Mucosa of rectum (tissue), 2 donors: ENCODE measurements around the gene NUAK2.

Source experiments
- H3K27ac ChIP-seq, 2 donors: one replicate each; pipeline ENCODE4 v1.7.0; 2013; ENCODE audit warnings: inconsistent platforms in 2 of 2, low read depth in 2 of 2, low read length in 2 of 2
- H3K27me3 ChIP-seq, 2 donors: one replicate each; pipeline ENCODE4 v1.7.0; 2013; ENCODE audit warnings: low read length in 2 of 2; ENCODE audit not compliant: control insufficient read depth in 2 of 2, insufficient read depth in 2 of 2
- H3K36me3 ChIP-seq, 2 donors: one replicate each; pipeline ENCODE4 v1.7.0; 2013; ENCODE audit warnings: low read length in 2 of 2; ENCODE audit not compliant: control insufficient read depth in 2 of 2, insufficient read depth in 2 of 2
- H3K4me1 ChIP-seq, 2 donors: one replicate each; pipeline ENCODE4 v1.7.0; 2013; ENCODE audit warnings: low read length in 2 of 2, mild to moderate bottlenecking in 1 of 2; ENCODE audit not compliant: control insufficient read depth in 2 of 2, insufficient read depth in 2 of 2
- H3K4me3 ChIP-seq, 2 donors: one replicate each; pipeline ENCODE4 v1.7.0; 2013; ENCODE audit warnings: low read length in 2 of 2
- H3K9ac ChIP-seq, 2 donors: one replicate each; pipeline ENCODE4 v1.7.0; 2013; ENCODE audit warnings: low read length in 2 of 2, low read depth in 1 of 2, mild to moderate bottlenecking in 1 of 2
- H3K9me3 ChIP-seq, 2 donors: one replicate each; pipeline ENCODE4 v1.7.0; 2013; ENCODE audit warnings: low read length in 2 of 2; ENCODE audit not compliant: control insufficient read depth in 2 of 2
- donor health status: healthy.
- donor health status: Normal muscosa, but diverticular disease.

Gene NUAK2

GRCh38 chr1:205319081-205320018 is 2.2 kb downstream of the NUAK2 start:
- H3K36me3 ChIP-seq, result no peaks in the 10 kb centered on the region
- H3K4me1 ChIP-seq, result peaks cover 53 to 60% of the 10 kb centered on the region in 2 donors
- H3K9ac ChIP-seq, result peak overlapping the region; percentile 59 to 60
- H3K9me3 ChIP-seq, result no peaks in the 10 kb centered on the region
- H3K27me3 ChIP-seq, result no peaks in the 10 kb centered on the region
- H3K4me3 ChIP-seq, result peak overlapping the region; percentile 68 to 99
- peak overlapping the region; percentile 85 to 93 for H3K27ac ChIP-seq

- peak overlapping the region; percentile 68 to 99 for H3K4me3 ChIP-seq
- no peaks in the 10 kb centered on the region for H3K27me3 ChIP-seq
- H3K9me3 ChIP-seq, result no peaks in the 10 kb centered on the region
- peaks cover 63 to 69% of the 10 kb centered on the region in 2 donors for H3K4me1 ChIP-seq
- H3K9ac ChIP-seq, result peak overlapping the region; percentile 41 to 48
- peak overlapping the region; percentile 85 to 93 for H3K27ac ChIP-seq
- H3K36me3 ChIP-seq, result no peaks in the 10 kb centered on the region
Observed at GRCh38 chr1:205318231-205318991, 3.1 kb downstream of the NUAK2 start.

- Histone ChIP-seq H3K9ac (peak overlapping the region in 1 of 2 donors; percentile 48), H3K9me3 (no peaks in the 10 kb centered on the region), H3K27ac (peak overlapping the region; percentile 85 to 93), H3K4me3 (peak overlapping the region; percentile 68 to 99), H3K4me1 (peaks cover 71 to 73% of the 10 kb centered on the region in 2 donors), H3K36me3 (no peaks in the 10 kb centered on the region), H3K27me3 (no peaks in the 10 kb centered on the region)
Observed at GRCh38 chr1:205317311-205317917, 4.1 kb downstream of the NUAK2 start.

GRCh38 chr1:205316161-205316566 is 5.4 kb downstream of the NUAK2 start:
- peaks cover 6 to 11% of the 10 kb centered on the region in 2 donors for H3K36me3 ChIP-seq
- no peaks in the 10 kb centered on the region for H3K27me3 ChIP-seq
- peaks cover 69 to 79% of the 10 kb centered on the region in 2 donors for H3K4me1 ChIP-seq
- H3K9ac ChIP-seq, result peak overlapping the region in 1 of 2 donors; percentile 34
- no peaks in the 10 kb centered on the region for H3K9me3 ChIP-seq
- peak overlapping the region; percentile 85 to 93 for H3K27ac ChIP-seq
- peak overlapping the region in 1 of 2 donors; percentile 99 for H3K4me3 ChIP-seq

- H3K9ac ChIP-seq, result no peak overlapping the region
- peaks cover 70 to 88% of the 10 kb centered on the region in 2 donors for H3K4me1 ChIP-seq
- peak overlapping the region; percentile 36 to 64 for H3K27ac ChIP-seq
Observed at GRCh38 chr1:205315008-205315618, 6.4 kb downstream of the NUAK2 start.

GRCh38 chr1:205313563-205314308 is 7.8 kb downstream of the NUAK2 start:
- Histone ChIP-seq H3K4me1 (peaks cover 70 to 85% of the 10 kb centered on the region in 2 donors), H3K27me3 (no peaks in the 10 kb centered on the region), H3K27ac (peak overlapping the region; percentile 61 to 85), H3K36me3 (peaks cover 24 to 32% of the 10 kb centered on the region in 2 donors), H3K4me3 (peak overlapping the region in 1 of 2 donors; percentile 61), H3K9me3 (no peaks in the 10 kb centered on the region), H3K9ac (peak overlapping the region; percentile 48 to 63)

More at GRCh38 chr1:205315008-205315618, 6.4 kb downstream of the NUAK2 start:
- H3K9me3 ChIP-seq, result no peaks in the 10 kb centered on the region
- H3K36me3 ChIP-seq, result peaks cover 16 to 21% of the 10 kb centered on the region in 2 donors
- no peaks in the 10 kb centered on the region for H3K27me3 ChIP-seq
- H3K4me3 ChIP-seq, result peak overlapping the region in 1 of 2 donors; percentile 33

GRCh38 chr1:205312866-205313562 is 8.5 kb downstream of the NUAK2 start:
- Histone ChIP-seq H3K4me3 (peak overlapping the region in 1 of 2 donors; percentile 61), H3K9ac (peak overlapping the region; percentile 45 to 63), H3K4me1 (peaks cover 70 to 85% of the 10 kb centered on the region in 2 donors), H3K27ac (peak overlapping the region; percentile 61 to 85), H3K9me3 (no peaks in the 10 kb centered on the region), H3K27me3 (no peaks in the 10 kb centered on the region), H3K36me3 (peaks cover 31 to 39% of the 10 kb centered on the region in 2 donors)

GRCh38 chr1:205310976-205311704 is 10.4 kb downstream of the NUAK2 start:
- H3K9me3 ChIP-seq, result no peaks in the 10 kb centered on the region
- peaks cover 43 to 56% of the 10 kb centered on the region in 2 donors for H3K36me3 ChIP-seq
- no peaks in the 10 kb centered on the region for H3K27me3 ChIP-seq
- no peak overlapping the region for H3K9ac ChIP-seq
- H3K27ac ChIP-seq, result peak overlapping the region in 1 of 2 donors; percentile 5
- no peak overlapping the region for H3K4me3 ChIP-seq
- peaks cover 67 to 85% of the 10 kb centered on the region in 2 donors for H3K4me1 ChIP-seq
